HG03095 (cell line): ENCODE results near the gene STOML2.
A peak's percentile ranks its signal among the peaks of the same experiment; 100 is the strongest.

ENCODE experiments used
- ATAC-seq: cut with Tn5 transposase; IDR thresholded peaks from one replicate; pipeline ENCODE4 v1.9.1; 2021; ENCODE audit warnings: moderate library complexity; ENCODE audit not compliant: unreplicated experiment

Gene STOML2

DNA sequence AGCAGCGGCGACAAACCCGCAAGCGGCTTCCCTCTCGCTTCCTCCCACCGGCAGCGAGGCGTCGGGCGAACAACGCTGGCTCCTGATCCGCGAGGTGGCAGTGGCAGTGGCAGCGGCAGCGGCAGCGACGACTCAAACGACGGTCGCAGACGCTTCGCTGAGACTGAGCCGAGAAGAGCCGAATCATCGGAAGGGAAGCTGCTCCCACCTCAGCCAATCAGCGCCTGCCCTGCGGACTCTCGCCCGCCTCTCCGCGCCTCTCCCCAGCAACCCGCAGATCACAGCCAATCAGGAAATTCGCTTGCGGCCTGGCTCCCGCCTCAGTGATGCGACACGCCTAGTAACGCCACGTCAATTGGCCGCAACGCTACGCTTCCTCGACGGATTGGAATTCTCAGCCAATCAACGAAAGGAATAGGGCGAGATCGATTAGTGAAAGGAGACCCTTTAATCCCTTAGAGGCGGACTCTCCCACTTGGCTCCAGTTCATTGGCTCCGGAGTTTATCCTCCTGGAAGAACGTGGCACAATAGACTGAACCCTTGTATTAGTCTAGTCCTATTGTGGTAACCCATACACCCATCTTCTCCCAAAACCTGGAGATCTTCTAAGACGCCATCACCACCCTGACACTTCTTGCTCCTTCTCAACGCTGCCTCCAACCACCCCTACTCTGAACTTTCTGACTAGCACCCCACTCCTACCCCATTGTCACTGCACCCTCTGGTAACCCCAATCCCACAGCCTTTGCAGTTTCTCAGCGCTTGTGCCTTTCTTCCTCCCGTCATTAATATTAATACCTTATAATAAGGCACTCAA lies 30.3 kb downstream of the STOML2 start, which contains the start of gene VCP:
VCP (minus strand) TSS at position 165 of the 818 bp plus-strand sequence. CDS start 272 bp downstream, outside the sequence.
- ATAC-seq = peak; percentile 81

GRCh38 chr9:35071814-35072460 lies 31.0 kb downstream of the STOML2 start:
- ATAC-seq = peak; percentile 47

DNA sequence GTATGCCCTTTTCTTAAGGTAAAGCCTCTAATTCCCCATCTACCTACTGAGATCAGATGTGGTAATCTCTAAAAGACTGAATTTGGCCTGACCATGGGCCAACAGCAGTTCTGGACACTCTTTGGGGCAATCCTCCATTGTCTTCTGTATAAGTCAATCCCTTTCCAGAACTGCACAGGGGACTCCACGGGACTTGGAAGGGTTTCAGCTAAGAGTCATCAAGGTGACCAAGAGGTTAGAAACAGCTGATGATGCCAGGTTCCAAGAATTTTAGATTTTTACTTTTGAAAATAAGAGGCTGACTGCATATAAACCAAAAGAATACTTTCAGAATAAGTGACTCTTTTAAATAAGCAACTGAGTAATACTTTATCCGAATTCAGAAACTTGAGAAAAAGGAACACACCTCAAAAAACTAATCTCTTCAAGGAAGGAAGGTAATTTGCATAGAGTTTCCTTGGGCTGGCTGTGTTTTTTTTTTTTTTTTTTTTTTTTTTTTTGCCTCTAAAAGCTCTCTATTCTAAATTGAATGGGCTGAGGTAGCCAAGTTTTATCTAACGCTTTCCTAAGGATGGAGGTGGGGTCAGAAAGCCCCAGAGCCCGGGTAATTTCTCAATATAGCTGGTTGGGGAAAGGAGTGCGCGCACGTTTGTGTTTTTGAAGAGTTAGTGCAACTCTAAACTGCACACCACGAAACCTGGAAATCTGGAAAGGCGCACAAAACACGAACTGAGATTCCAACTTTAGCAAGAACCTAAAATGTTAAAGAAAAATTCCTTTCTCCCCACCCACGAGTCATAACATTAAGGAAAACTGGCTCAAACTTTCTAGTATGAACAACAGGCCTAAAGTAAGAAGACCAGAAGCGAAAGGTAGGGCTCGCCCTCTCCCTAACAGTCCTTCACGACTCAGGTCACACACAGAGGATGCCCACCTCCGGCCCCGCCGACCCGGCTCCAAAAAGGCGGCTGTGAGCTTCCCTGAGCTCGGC lies 31.8 kb downstream of the STOML2 start:
- ATAC-seq = no peak

DNA sequence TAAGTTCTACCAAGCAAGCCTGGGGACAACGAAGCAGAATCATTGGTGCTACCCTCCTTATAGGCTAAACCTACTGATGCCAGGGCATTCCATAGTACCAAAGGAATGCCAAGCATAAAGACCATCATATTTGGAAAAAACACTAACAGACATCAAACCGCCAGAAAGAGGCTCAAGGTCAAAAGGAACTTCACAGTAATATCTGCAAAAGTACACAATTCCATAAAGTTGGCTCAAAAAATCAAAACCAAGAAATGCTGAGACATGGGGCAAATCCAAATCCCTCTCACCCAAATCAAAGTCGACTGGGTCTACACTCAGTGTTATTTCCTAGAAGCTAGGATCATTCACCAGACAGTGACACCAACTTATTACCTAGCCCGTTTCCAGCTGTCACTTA lies 33.9 kb downstream of the STOML2 start:
- no peak for ATAC-seq

- no peak for ATAC-seq
Observed at GRCh38 chr9:35067056-35067455, 35.9 kb downstream of the STOML2 start.

- ATAC-seq = no peak
Observed at GRCh38 chr9:35060548-35061207, 42.3 kb downstream of the STOML2 start.

- ATAC-seq = no peak
Observed at GRCh38 chr9:35059438-35059837, 43.5 kb downstream of the STOML2 start.

DNA sequence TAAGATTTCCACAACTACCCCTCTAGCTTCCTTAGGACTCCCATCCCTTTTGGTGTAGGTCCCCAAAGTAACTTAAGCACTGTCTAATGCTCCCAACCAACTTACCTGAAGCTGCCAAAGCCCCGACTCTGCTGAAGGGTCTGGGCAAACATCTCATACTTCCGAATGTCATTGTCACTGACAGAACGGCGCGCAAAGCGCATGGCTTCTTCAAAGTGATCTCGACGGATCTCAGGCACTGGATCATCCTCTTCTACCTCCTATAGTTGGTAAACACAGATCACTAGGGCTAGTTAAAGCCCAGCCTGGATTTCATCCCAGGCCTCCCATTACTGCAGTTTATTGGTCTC lies 45.7 kb downstream of the STOML2 start:
- ATAC-seq = no peak

DNA sequence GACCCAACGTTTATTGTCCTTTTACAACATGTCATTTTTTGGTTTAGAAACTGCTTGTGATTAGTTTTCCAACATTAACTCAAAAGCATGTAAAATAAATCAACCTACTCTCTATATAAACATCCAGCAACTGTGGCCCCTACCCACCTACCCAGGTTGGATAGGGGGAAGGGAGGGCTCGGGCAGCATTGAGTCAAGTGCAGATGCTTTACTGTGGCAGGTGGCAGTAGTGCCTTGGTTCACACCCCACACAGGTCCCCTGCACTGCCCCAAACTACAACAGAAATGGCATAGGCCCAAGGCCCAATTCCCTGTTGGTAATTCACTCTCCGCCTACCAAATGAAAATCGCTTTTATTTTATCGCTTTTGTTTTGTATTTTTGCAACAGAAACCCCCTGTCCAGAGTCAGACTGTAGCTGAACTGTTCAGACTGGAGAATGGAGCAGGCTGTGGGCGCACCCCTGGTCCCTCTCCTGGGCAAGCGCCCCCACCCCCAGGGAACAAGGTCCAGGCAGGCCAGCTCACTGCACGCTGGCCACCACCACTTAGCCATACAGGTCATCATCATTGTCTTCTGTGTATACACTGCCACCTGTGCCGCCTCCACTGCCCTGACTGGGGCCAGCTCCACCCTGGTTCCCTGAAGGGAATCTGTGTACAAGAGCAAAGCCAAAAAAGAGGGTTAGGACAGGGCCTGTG lies 46.2 kb downstream of the STOML2 start:
- no peak for ATAC-seq

GRCh38 chr9:35054871-35055644 lies 47.9 kb downstream of the STOML2 start:
- no peak for ATAC-seq

DNA sequence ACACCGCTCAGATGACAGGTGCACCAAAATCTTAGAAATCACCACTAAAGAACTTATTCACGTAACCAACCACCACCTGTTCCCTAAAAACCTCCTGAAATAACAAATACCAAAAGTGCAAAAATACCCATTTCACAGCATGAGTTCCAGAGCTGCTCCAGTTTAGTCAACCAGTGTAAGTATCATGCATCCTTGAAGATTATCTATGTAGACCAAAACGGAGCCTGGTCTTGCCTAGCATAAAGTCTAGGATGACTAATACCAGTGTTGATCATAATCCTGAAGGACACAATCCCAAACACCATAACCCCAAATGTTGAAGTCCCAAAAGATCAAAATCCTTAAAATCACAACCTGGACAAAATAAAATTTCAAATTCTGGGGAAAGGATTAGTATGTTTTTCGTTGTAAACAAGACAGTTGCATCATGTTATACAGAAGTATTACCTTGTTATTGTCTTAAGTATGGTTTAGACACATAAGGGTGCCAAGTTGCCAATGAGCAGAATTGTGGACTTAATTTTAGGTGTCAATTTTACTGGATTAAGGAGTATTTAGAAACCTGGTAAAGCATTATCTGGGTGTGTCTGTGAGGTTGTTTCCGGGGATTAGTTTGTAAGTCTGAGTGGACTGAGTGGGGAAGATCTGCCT lies 48.6 kb downstream of the STOML2 start:
- no peak for ATAC-seq

DNA sequence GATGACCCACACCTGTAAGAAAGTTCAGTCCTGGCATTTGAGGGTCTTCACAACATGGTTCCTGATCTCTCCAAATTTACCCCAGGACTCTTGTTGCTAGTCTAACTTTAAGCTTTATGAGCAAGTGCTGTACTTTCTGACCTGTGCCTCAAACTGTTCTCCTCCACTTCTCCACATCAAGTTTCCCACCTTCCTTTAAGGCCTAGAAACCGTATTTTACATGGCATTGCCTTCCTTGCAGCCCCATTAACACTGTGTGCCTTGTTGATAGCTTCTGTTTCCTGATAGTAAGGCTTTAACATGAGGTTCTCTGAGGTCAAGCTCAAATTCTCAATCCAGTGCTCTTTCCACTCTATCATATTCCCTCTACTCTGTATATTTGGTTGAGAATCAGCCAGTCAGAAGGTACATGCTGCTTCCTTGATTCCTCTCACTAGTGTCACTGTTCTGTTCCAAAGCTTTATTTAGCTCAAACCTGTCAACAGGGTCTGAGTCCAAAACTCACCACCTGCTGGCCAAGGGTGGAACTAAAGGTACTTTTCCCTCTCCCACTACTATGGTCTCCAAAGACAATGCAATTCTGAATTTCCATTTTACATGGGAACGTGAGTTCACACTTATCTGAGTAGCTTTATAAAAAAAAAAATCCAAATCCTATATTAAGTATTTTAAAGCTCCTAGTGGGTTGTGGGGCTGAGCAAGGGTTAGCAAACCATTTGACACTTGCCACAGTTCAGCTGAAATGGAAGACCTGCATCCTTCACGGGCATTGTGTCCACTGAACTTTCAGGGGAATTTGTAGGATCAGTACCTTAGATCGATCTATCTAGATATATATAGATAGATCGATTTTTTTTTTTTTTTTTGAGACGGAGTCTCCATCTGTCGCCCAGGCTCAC lies 51.6 kb downstream of the STOML2 start:
- no peak for ATAC-seq
